ENCODE results near the gene RHOB.

DNA sequence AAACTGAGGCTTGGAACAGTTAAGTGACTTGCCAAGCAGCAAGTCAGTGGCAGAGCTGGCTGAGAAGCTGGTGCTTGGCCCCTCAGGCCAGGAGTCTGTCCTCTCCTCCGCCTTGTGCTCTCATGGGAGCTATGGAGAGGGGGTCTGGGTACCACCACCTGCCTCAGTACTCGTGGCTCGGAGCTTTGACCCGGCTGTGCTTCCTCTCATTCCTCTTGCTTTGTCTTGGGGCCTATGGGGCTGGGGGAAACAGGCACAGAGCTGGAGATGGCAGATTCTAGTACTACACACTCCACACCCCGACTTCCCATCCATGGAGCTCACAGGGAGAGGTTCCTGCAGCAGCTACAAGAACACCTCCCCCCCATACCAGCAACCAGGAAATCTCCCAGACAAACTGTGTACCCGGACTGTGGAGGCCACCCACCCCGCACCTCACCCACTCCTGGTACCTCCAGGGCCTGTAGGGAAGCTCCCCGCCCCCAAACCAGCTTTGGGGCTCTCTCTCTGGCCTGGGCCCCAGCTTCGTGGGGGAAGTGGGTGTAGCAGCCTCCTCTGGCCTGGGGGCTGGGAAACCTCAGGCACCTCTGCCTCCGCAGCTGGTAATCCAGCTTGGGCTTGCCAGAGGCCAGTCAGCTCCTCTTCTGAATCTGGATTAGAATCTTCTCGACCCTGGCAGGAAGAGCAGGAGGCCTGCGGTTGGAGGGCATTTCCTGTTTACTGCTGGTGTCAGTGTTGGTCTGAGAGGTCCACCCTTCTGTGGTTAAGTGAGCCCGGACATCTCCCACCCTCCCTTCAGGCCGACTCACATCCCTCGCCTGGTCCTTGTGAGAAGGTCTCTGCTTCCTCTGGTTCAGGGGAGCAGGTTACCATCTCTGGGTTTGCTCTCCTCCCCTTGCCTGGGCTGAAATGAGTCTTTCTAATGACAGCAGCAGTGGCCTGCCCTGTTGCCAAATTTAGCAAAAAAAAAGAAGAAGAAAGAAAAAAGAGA lies 22.3 kb upstream of the RHOB start:
- TF ChIP-seq, protein P1, sequence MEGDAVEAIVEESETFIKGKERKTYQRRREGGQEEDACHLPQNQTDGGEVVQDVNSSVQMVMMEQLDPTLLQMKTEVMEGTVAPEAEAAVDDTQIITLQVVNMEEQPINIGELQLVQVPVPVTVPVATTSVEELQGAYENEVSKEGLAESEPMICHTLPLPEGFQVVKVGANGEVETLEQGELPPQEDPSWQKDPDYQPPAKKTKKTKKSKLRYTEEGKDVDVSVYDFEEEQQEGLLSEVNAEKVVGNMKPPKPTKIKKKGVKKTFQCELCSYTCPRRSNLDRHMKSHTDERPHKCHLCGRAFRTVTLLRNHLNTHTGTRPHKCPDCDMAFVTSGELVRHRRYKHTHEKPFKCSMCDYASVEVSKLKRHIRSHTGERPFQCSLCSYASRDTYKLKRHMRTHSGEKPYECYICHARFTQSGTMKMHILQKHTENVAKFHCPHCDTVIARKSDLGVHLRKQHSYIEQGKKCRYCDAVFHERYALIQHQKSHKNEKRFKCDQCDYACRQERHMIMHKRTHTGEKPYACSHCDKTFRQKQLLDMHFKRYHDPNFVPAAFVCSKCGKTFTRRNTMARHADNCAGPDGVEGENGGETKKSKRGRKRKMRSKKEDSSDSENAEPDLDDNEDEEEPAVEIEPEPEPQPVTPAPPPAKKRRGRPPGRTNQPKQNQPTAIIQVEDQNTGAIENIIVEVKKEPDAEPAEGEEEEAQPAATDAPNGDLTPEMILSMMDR (IDR thresholded peaks at IDR 0.05): no peak
- TF ChIP-seq EZH2 (IDR thresholded peaks at IDR 0.05) (no peak), EZH2phosphoT487 (IDR thresholded peaks at IDR 0.05) (no peak)
